Suprapubic skin (tissue), 3 donors: ENCODE measurements around the gene IRF6.

Source experiments
- CTCF ChIP-seq, 2 donors: fragments of 200-600 bp in 1 of 2; fragments of 450-650 bp in 1 of 2; sonication (generic) in 1 of 2; IDR thresholded peaks; one replicate each; pipeline ENCODE4 v1.5.1; 2016 to 2019; ENCODE audit warnings: antibody characterized with exemption in 2 of 2, mild to moderate bottlenecking in 1 of 2, moderate library complexity in 1 of 2
- POLR2A ChIP-seq, 2 donors: fragments of 450-650 bp; IDR thresholded peaks; one replicate each; pipeline ENCODE4 v1.6.1; 2017; ENCODE audit warnings: antibody characterized with exemption in 2 of 2, mild to moderate bottlenecking in 2 of 2, moderate library complexity in 2 of 2

GRCh38 chr1:209853676-209854075 lies 47.7 kb upstream of the IRF6 start:
- TF ChIP-seq CTCF (IDR thresholded peaks at IDR 0.05) (no peak), POLR2A (IDR thresholded peaks at IDR 0.05) (no peak)
